HepG2 (cell line): ENCODE data around the gene EFNA4. TPM values are rescaled to one million over a fixed set of nuclear protein-coding genes. Genes with fewer than 3 reads are reported as not detected.

Experiments
- ATAC-seq: fragments of 200-7000 bp; cut with Tn5 transposase; 3 replicates; pipeline ENCODE4 v1.9.1; 2020; ENCODE audit warnings: mild to moderate bottlenecking, moderate library complexity
- BruUV-seq: library from RNA; stranded (reverse); fragments of 400-500 nt; replicated peaks from 2 replicates; lab custom pipeline; 2021; lab: Mats Ljungman, UMichigan
- CTCF ChIA-PET: fragments of 300-600 bp; formaldehyde crosslinking; extraction: SDS; loops from one replicate; lab custom pipeline; 2021; ENCODE audit warnings: low total read pairs, inconsistent platforms, low intra/inter-chr PET ratio; lab: Yijun Ruan, JAX
- POLR2A ChIA-PET: fragments of 350-600 bp; sonication (Branson Sonifier 250); formaldehyde crosslinking; loops from one replicate; lab custom pipeline; 2020; ENCODE audit warnings: antibody characterized with exemption, inconsistent platforms; lab: Yijun Ruan, JAX
- DNase-seq: peaks from one replicate; pipeline ENCODE4 v3.0.0-alpha.2; 2015; ENCODE audit warnings: low spot score
- FAIRE-seq: peaks from 3 replicates; lab custom pipeline; 2011; peaks lifted over from hg19 to GRCh38; lab: Jason Lieb, UNC
- H2AFZ ChIP-seq: one replicate; pipeline ENCODE4 v1.6.1; 2011; ENCODE audit warnings: low read length, inconsistent platforms
- H3K27ac ChIP-seq: fragments of 300-600 bp; 3 replicates; pipeline ENCODE4 v1.8.0; 2011; ENCODE audit warnings: mixed run types, mild to moderate bottlenecking, mixed read lengths, low read length, inconsistent platforms; ENCODE audit not compliant: insufficient read depth; ENCODE audit errors: extremely low read length
- H3K27me3 ChIP-seq, 2 experiments: fragments of 200-600 bp in 1 of 2; 2 replicates in 1 of 2; 3 replicates in 1 of 2; pipeline versions ENCODE4 v1.6.0 to v1.8.0; 2011; ENCODE audit warnings: low read length in 2 of 2, mild to moderate bottlenecking in 2 of 2, moderate library complexity in 2 of 2, inconsistent platforms in 1 of 2; ENCODE audit not compliant: insufficient read depth in 2 of 2, control insufficient read depth in 1 of 2
- H3K36me3 ChIP-seq, 2 experiments: fragments of 200-600 bp in 1 of 2; replicated peaks in 1 of 2; 2 replicates in 1 of 2; 3 replicates in 1 of 2; pipeline versions ENCODE4 v1.5.1 to v1.8.0; 2011; ENCODE audit warnings: low read length in 2 of 2, inconsistent platforms in 1 of 2; ENCODE audit not compliant: insufficient read depth in 2 of 2, control insufficient read depth in 1 of 2
- H3K4me1 ChIP-seq: 2 replicates; pipeline ENCODE4 v1.5.1; 2012; ENCODE audit warnings: low read length, inconsistent platforms; ENCODE audit not compliant: insufficient read depth
- H3K4me2 ChIP-seq: 2 replicates; pipeline ENCODE4 v1.6.0; 2011; ENCODE audit warnings: low read depth, low read length, inconsistent platforms
- H3K4me3 ChIP-seq, 3 experiments: fragments of 200-600 bp in 1 of 3; sonication (generic), shearing (Covaris generic) in 1 of 3; replicated peaks in 1 of 3; 2 replicates each; pipeline ENCODE4 v1.5.1; 2011 to 2016; ENCODE audit warnings: low read length in 3 of 3, inconsistent platforms in 2 of 3, low read depth in 2 of 3, mild to moderate bottlenecking in 2 of 3, control low read depth in 1 of 3, mixed read lengths in 1 of 3; ENCODE audit not compliant: insufficient read depth in 1 of 3
- H3K79me2 ChIP-seq: one replicate; pipeline ENCODE4 v1.6.1; 2011; ENCODE audit warnings: low read length, inconsistent platforms; ENCODE audit not compliant: insufficient read depth
- H3K9ac ChIP-seq: 2 replicates; pipeline ENCODE4 v1.6.0; 2011; ENCODE audit warnings: mild to moderate bottlenecking, low read depth, low read length, inconsistent platforms; ENCODE audit not compliant: insufficient read depth
- H3K9me3 ChIP-seq: 2 replicates; pipeline ENCODE4 v1.5.1; 2012; ENCODE audit warnings: mild to moderate bottlenecking, low read length
- H4K20me1 ChIP-seq: 2 replicates; pipeline ENCODE4 v1.6.0; 2011; ENCODE audit warnings: inconsistent platforms, mild to moderate bottlenecking, low read length, moderate library complexity; ENCODE audit not compliant: insufficient read depth
- CEBPZ ChIP-seq: IDR thresholded peaks from 2 replicates; pipeline ENCODE4 v1.6.1; 2012; ENCODE audit warnings: low read length, improper control_type of control experiment
- ELF3 ChIP-seq: IDR thresholded peaks from 2 replicates; pipeline ENCODE4 v1.6.1; 2016; ENCODE audit warnings: missing genetic modification reagents, missing compliant biosample characterization
- GABPB1 ChIP-seq: IDR thresholded peaks from 2 replicates; pipeline ENCODE4 v1.6.1; 2016; ENCODE audit warnings: mild to moderate bottlenecking, missing genetic modification reagents, moderate library complexity, missing compliant biosample characterization
- MAX ChIP-seq: IDR thresholded peaks from 2 replicates; pipeline ENCODE4 v1.6.1; 2012; ENCODE audit warnings: inconsistent platforms
- MAZ ChIP-seq, 2 experiments: sonication (generic) in 1 of 2; formaldehyde crosslinking in 1 of 2; IDR thresholded peaks; 2 replicates each; pipeline versions ENCODE4 v1.5.0 to v1.6.1; 2012 to 2020; ENCODE audit warnings: low read depth in 2 of 2, mild to moderate bottlenecking in 2 of 2, borderline replicate concordance in 1 of 2, improper control_type of control experiment in 1 of 2, low read length in 1 of 2, missing genetic modification reagents in 1 of 2, moderate library complexity in 1 of 2
- POLR2AphosphoS5 ChIP-seq: IDR thresholded peaks from 2 replicates; pipeline ENCODE4 v1.6.1; 2012; ENCODE audit warnings: low read depth, low read length
- ZNF407 ChIP-seq: sonication (generic); formaldehyde crosslinking; IDR thresholded peaks from one replicate; pipeline ENCODE4 v1.5.1; 2020; ENCODE audit warnings: mild to moderate bottlenecking, missing genetic modification reagents; ENCODE audit errors: not compliant biosample characterization
- ZNF614 ChIP-seq: IDR thresholded peaks from 2 replicates; pipeline ENCODE4 v1.6.1; 2018; ENCODE audit warnings: missing biosample characterization, missing genetic modification reagents, inconsistent platforms, borderline replicate concordance
- ZNF660 ChIP-seq: sonication (generic); formaldehyde crosslinking; IDR thresholded peaks from 2 replicates; pipeline ENCODE4 v1.5.1; 2020; ENCODE audit warnings: mild to moderate bottlenecking, low read depth, missing genetic modification reagents, borderline replicate concordance
- WGBS: methylation state at CpG from one replicate; pipeline ENCODE4 v1.1.6; 2017; ENCODE audit warnings: low lambda C conversion rate; 5-methylcytosine and 5-hydroxymethylcytosine counted together
- in situ Hi-C: cut with HindIII; loops from 2 replicates; pipeline ENCODE4 v1.10.0; 2017; ENCODE audit warnings: low pct_unique_long_range_greater_than_20kb; ENCODE audit not compliant: extremely low pct_ligation_motif_present
- intact Hi-C: fragments of 100-400 bp; cut with micrococcal nuclease; formaldehyde crosslinking; loops from one replicate; pipeline ENCODE4 v1.10.0; 2022; ENCODE audit not compliant: unreplicated experiment
- polyA plus RNA-seq, 8 experiments: library from polyadenylated mRNA; depleted of rRNA in 3 of 8; stranded (reverse) in 7 of 8; unstranded in 1 of 8; fragments of >200 nt; fragmentation: Illumina TruSeq in 4 of 8; extraction: Trizol in 4 of 8; gene quantifications; 2 replicates each; pipeline versions ENCODE4 v1.2.1 to v1.2.3, GENCODE V29; 2011 to 2016; ENCODE audit warnings: low read depth in 4 of 8, missing spikeins in 1 of 8, mixed read lengths in 1 of 8; ENCODE audit not compliant: insufficient read depth in 1 of 8
- total RNA-seq, 5 experiments: library from RNA; depleted of rRNA; stranded (reverse); fragments of >200 nt; fragmentation: Illumina TruSeq; extraction: Trizol; gene quantifications; 2 replicates each; pipeline ENCODE4 v1.2.3, GENCODE V29; 2016; ENCODE audit warnings: low read depth in 1 of 5

Gene EFNA4
- total and polyA plus RNA-seq, 2 of the 13 experiments (the other 11 are each of a cell fraction or from before 2014, with no cell fraction given), result 12.0 to 17.2 TPM

GRCh38 chr1:155044812-155045657, 18.5 kb upstream of the EFNA4 start:
- Histone ChIP-seq H3K79me2 (no peaks in the 10 kb centered on the region), H3K4me3 (peak overlapping the region in 1 of 3 experiments; percentile 8; a peak in 1 of 6 replicates), H3K4me2 (peak overlapping the region; percentile 23; the same call in 1 of the 2 replicates), H3K9ac (no peak overlapping the region), H3K4me1 (peaks cover 69% of the 10 kb centered on the region), H2AFZ (no peak overlapping the region), H3K27me3 (peaks cover 7 to 21% of the 10 kb centered on the region in 2 experiments), H3K27ac (no peak overlapping the region), H3K36me3 (no peaks in the 10 kb centered on the region), H4K20me1 (no peaks in the 10 kb centered on the region), H3K9me3 (no peaks in the 10 kb centered on the region)
- ChIA-PET CTCF (interaction anchor here (0.9 to 3.0 kb wide), 6 partner anchors 14 to 139 kb away, joined by 3 to 27 read pairs (median 4); no protein-coding TSS in a partner anchor), POLR2A (interaction anchor here (0.8 to 3.2 kb wide), 6 partner anchors 18 to 128 kb away, joined by 3 to 12 read pairs (median 4); partner anchors contain the start of genes EFNA4 and KRTCAP2)
- 52% methylated on average over 7 of the region's 7 CpGs for WGBS
- DNase-seq (peak; percentile 79), ATAC-seq (peak; percentile 85), FAIRE-seq (peak; percentile 95)
- in situ Hi-C loops, result no loop called here
- intact Hi-C loops, result loop anchor here (5.0 kb wide), 2 partner anchors 37 to 138 kb away; no protein-coding TSS in a partner anchor
- no TSS peak for BruUV-seq
- TF ChIP-seq MAZ (IDR thresholded peaks at IDR 0.05; ENCODE audit: borderline replicate concordance, low read depth, low read length), result no peak
- peak; percentile 66; the same call in 1 of the 2 replicates for TF ChIP-seq MAZ (CRISPR knock-in tag; IDR thresholded peaks at IDR 0.05; ENCODE audit: low read depth)
- peak; percentile 58 for TF ChIP-seq ELF3 (CRISPR knock-in tag)
- peak; percentile 51 for TF ChIP-seq ZNF407 (CRISPR knock-in tag)
- TF ChIP-seq POLR2AphosphoS5, result no peak
- TF ChIP-seq ZNF614, result 0 out of 2 replicates have a peak, but pooled peaks have one; percentile 46
- peak; percentile 38; the same call in 1 of the 2 replicates for TF ChIP-seq MAX
- TF ChIP-seq CEBPZ, result no peak
- no peak for TF ChIP-seq ZNF660
- TF ChIP-seq GABPB1 (CRISPR knock-in tag), result peak; percentile 17; the same call in 1 of the 2 replicates
